GM10248 (cell line): ENCODE results near the gene SPAG16.

Experiments used
- CTCF ChIA-PET: fragments of 300-600 bp; sonication (Branson Sonifier 250); formaldehyde crosslinking; extraction: SDS; loops from one replicate; lab custom pipeline; 2021; ENCODE audit warnings: antibody characterized with exemption; lab: Yijun Ruan, JAX
- POLR2A ChIA-PET: fragments of 350-650 bp; sonication (Branson Sonifier 250); formaldehyde crosslinking; extraction: SDS; loops from one replicate; lab custom pipeline; 2020; ENCODE audit warnings: antibody characterized with exemption; lab: Yijun Ruan, JAX
- DNase-seq: peaks from one replicate; pipeline ENCODE4 v3.0.0; 2012; ENCODE audit errors: extremely low spot score
- CTCF ChIP-seq: IDR thresholded peaks from 2 replicates; pipeline ENCODE4 v1.5.1; 2012; ENCODE audit warnings: mild to moderate bottlenecking, low read depth; ENCODE audit errors: extremely low read depth, missing control alignments, control extremely low read depth

The SPAG16 gene

GRCh38 chr2:213609570-213610170, 325.4 kb downstream of the SPAG16 start:
- ChIA-PET CTCF (interaction anchor here (1.5 kb wide), 1 partner anchor 9 kb away, joined by 3 read pairs; no protein-coding TSS in a partner anchor), POLR2A (no interaction called here)
- DNase-seq = no peak
- no peak for TF ChIP-seq CTCF

- no peak for TF ChIP-seq CTCF
- ChIA-PET CTCF (interaction anchor here (1.9 kb wide), 1 partner anchor 13 kb away, joined by 5 read pairs; no protein-coding TSS in a partner anchor), POLR2A (no interaction called here)
- DNase-seq = peak; percentile 15
These were observed 342.9 kb downstream of the SPAG16 start for GRCh38 chr2:213627054-213627710.

GRCh38 chr2:213627835-213628460, 343.7 kb downstream of the SPAG16 start:
- ChIA-PET POLR2A (no interaction called here), CTCF (interaction anchor here (0.9 to 1.9 kb wide), 2 partner anchors 8 to 12 kb away, joined by 3 to 5 read pairs; no protein-coding TSS in a partner anchor)
- peak; percentile 12 for DNase-seq
- no peak for TF ChIP-seq CTCF

- ChIA-PET CTCF (interaction anchor here (1.2 to 1.4 kb wide), 3 partner anchors 10 to 48 kb away, joined by 3 to 5 read pairs (median 3); no protein-coding TSS in a partner anchor), POLR2A (no interaction called here)
- DNase-seq = no peak
- TF ChIP-seq CTCF = no peak
These were observed 356.6 kb downstream of the SPAG16 start for GRCh38 chr2:213640738-213641425.

GRCh38 chr2:213644926-213645325, 360.7 kb downstream of the SPAG16 start:
- ChIA-PET CTCF (interaction anchor here (1.2 kb wide), 1 partner anchor 8 kb away, joined by 4 read pairs; no protein-coding TSS in a partner anchor), POLR2A (no interaction called here)
- TF ChIP-seq CTCF = no peak
- no peak for DNase-seq

- POLR2A ChIA-PET = no interaction called here
- CTCF ChIA-PET = interaction anchor here (0.8 to 1.1 kb wide), 4 partner anchors 10 to 369 kb away, joined by 3 to 4 read pairs (median 4); no protein-coding TSS in a partner anchor
- no peak for TF ChIP-seq CTCF
- no peak for DNase-seq
These were observed 364.9 kb downstream of the SPAG16 start for GRCh38 chr2:213649176-213649575.
